ENCODE data around the gene ELMO1.

Gene ELMO1

GRCh38 chr7:37198041-37198905, 250.4 kb downstream of the ELMO1 start:
- CTCF ChIA-PET, result interaction anchor here (0.6 to 8.3 kb wide), 21 partner anchors 11 to 757 kb away, joined by 3 to 122 read pairs (median 4); no protein-coding TSS in a partner anchor
- DNase-seq (ENCODE audit: low read depth, low spot score), result no peak
- TF ChIP-seq CTCF (IDR thresholded peaks at IDR 0.05; ENCODE audit: insufficient read depth, low read length, missing control alignments), result no peak
- no peak overlapping the region for H3K4me3 ChIP-seq (ENCODE audit: low read depth, low read length)
- POLR2A ChIA-PET, result no interaction called here

GRCh38 chr7:37197108-37197507, 251.6 kb downstream of the ELMO1 start:
- no peak for DNase-seq (ENCODE audit: low read depth, low spot score)
- TF ChIP-seq CTCF (IDR thresholded peaks at IDR 0.05; ENCODE audit: insufficient read depth, low read length, missing control alignments), result no peak
- ChIA-PET CTCF (interaction anchor here (1.0 to 8.3 kb wide), 6 partner anchors 10 to 708 kb away, joined by 3 to 122 read pairs (median 25); no protein-coding TSS in a partner anchor), POLR2A (no interaction called here)
- H3K4me3 ChIP-seq (ENCODE audit: low read depth, low read length), result no peak overlapping the region

- TF ChIP-seq CTCF (IDR thresholded peaks at IDR 0.05; ENCODE audit: insufficient read depth, low read length, missing control alignments), result no peak
- DNase-seq (ENCODE audit: low read depth, low spot score), result no peak
- POLR2A ChIA-PET, result no interaction called here
- no peak overlapping the region for H3K4me3 ChIP-seq (ENCODE audit: low read depth, low read length)
- CTCF ChIA-PET, result interaction anchor here (1.0 to 8.3 kb wide), 5 partner anchors 10 to 707 kb away, joined by 3 to 122 read pairs (median 40); no protein-coding TSS in a partner anchor
Measured at GRCh38 chr7:37196676-37197075, 252.0 kb downstream of the ELMO1 start.

- no peak for TF ChIP-seq CTCF (IDR thresholded peaks at IDR 0.05; ENCODE audit: insufficient read depth, low read length, missing control alignments)
- CTCF ChIA-PET, result interaction anchor here (0.9 to 8.3 kb wide), 5 partner anchors 10 to 755 kb away, joined by 3 to 122 read pairs (median 40); no protein-coding TSS in a partner anchor
- H3K4me3 ChIP-seq (ENCODE audit: low read depth, low read length), result no peak overlapping the region
- no peak for DNase-seq (ENCODE audit: low read depth, low spot score)
- POLR2A ChIA-PET, result no interaction called here
Measured at GRCh38 chr7:37195388-37195787, 253.3 kb downstream of the ELMO1 start.

- H3K4me3 ChIP-seq (ENCODE audit: low read depth, low read length), result no peak overlapping the region
- no peak for DNase-seq (ENCODE audit: low read depth, low spot score)
- no peak for TF ChIP-seq CTCF (IDR thresholded peaks at IDR 0.05; ENCODE audit: insufficient read depth, low read length, missing control alignments)
- ChIA-PET POLR2A (no interaction called here), CTCF (interaction anchor here (0.9 to 8.3 kb wide), 3 partner anchors 9 to 755 kb away, joined by 3 to 91 read pairs (median 9); no protein-coding TSS in a partner anchor)
Measured at GRCh38 chr7:37194943-37195342, 253.7 kb downstream of the ELMO1 start.

- ChIA-PET POLR2A (no interaction called here), CTCF (interaction anchor here (2.0 to 8.3 kb wide), 2 partner anchors 8 to 207 kb away, joined by 9 to 91 read pairs; no protein-coding TSS in a partner anchor)
- TF ChIP-seq CTCF (IDR thresholded peaks at IDR 0.05; ENCODE audit: insufficient read depth, low read length, missing control alignments), result no peak
- no peak for DNase-seq (ENCODE audit: low read depth, low spot score)
- H3K4me3 ChIP-seq (ENCODE audit: low read depth, low read length), result no peak overlapping the region
Measured at GRCh38 chr7:37193775-37194135, 254.9 kb downstream of the ELMO1 start.
